GM20000 (cell line): ENCODE measurements around the gene SLC7A14.

Source experiments
- DNase-seq: peaks from one replicate; pipeline ENCODE4 v3.0.0; 2012; ENCODE audit warnings: low spot score
- CTCF ChIP-seq: IDR thresholded peaks from 2 replicates; pipeline ENCODE4 v1.5.1; 2012; ENCODE audit warnings: mild to moderate bottlenecking, control low read depth; ENCODE audit errors: extremely low read depth, missing control alignments

SLC7A14 gene

GRCh38 chr3:170499562-170500156, 86.2 kb downstream of the SLC7A14 start:
- DNase-seq: peak; percentile 54
- TF ChIP-seq CTCF: peak; percentile 11

GRCh38 chr3:170497207-170498095, 88.4 kb downstream of the SLC7A14 start:
- TF ChIP-seq CTCF: no peak

GRCh38 chr3:170496868-170497140, 89.1 kb downstream of the SLC7A14 start:
- no peak for TF ChIP-seq CTCF
- no peak for DNase-seq

More at GRCh38 chr3:170497207-170498095, 88.4 kb downstream of the SLC7A14 start:
- no peak for DNase-seq

- no peak for DNase-seq
- no peak for TF ChIP-seq CTCF
These were observed 89.6 kb downstream of the SLC7A14 start for GRCh38 chr3:170496026-170496867.

GRCh38 chr3:170494766-170495165, 91.1 kb downstream of the SLC7A14 start:
- no peak for DNase-seq
- no peak for TF ChIP-seq CTCF

GRCh38 chr3:170493712-170494182, 92.1 kb downstream of the SLC7A14 start:
- no peak for DNase-seq
- no peak for TF ChIP-seq CTCF
